GM12878 (cell line): ENCODE measurements around the gene TNKS2. TPM values are rescaled to one million over a fixed set of nuclear protein-coding genes. Genes with fewer than 3 reads are reported as not detected.

Experiments used
- ATAC-seq: fragments of 200-7000 bp; cut with Tn5 transposase; 3 replicates; pipeline ENCODE4 v1.9.1; 2020; ENCODE audit warnings: mild to moderate bottlenecking, moderate library complexity
- BruUV-seq: library from RNA; stranded (reverse); fragments of 400-500 nt; replicated peaks from 2 replicates; lab custom pipeline; 2021; lab: Mats Ljungman, UMichigan
- CTCF ChIA-PET: fragments of 300-600 bp; sonication (Branson Sonifier 250); formaldehyde crosslinking; extraction: SDS; loops from one replicate; lab custom pipeline; 2021; ENCODE audit warnings: inconsistent platforms; lab: Yijun Ruan, JAX
- POLR2A ChIA-PET: fragments of 350-600 bp; formaldehyde crosslinking; extraction: SDS; loops from one replicate; lab custom pipeline; 2021; ENCODE audit warnings: inconsistent platforms; lab: Charles Lee
- RAD21 ChIA-PET: fragments of 300-600 bp; sonication (Branson Sonifier 250); formaldehyde crosslinking; loops from one replicate; lab custom pipeline; 2023; ENCODE audit warnings: antibody characterized with exemption; ENCODE audit not compliant: unreplicated experiment; lab: Charles Lee
- SMC1A ChIA-PET: fragments of 300-600 bp; sonication (Branson Sonifier 250); formaldehyde crosslinking; loops from one replicate; lab custom pipeline; 2023; ENCODE audit not compliant: unreplicated experiment, uncharacterized antibody; lab: Charles Lee
- DNase-seq: peaks from one replicate; pipeline ENCODE4 v3.0.0-alpha.2; 2011; ENCODE audit warnings: low read depth, low spot score
- FAIRE-seq: peaks from 3 replicates; lab custom pipeline; 2011; peaks lifted over from hg19 to GRCh38; lab: Jason Lieb, UNC
- H2AFZ ChIP-seq: 2 replicates; pipeline ENCODE4 v1.6.0; 2011; ENCODE audit warnings: low read depth, low read length, control low read depth; ENCODE audit not compliant: control insufficient read depth
- H3K27ac ChIP-seq: 2 replicates; pipeline ENCODE4 v1.5.1; 2011; ENCODE audit warnings: control low read depth; ENCODE audit not compliant: control insufficient read depth, insufficient read depth
- H3K27me3 ChIP-seq, 2 experiments: replicated peaks in 1 of 2; 2 replicates each; pipeline versions ENCODE4 v1.6.0 to v1.6.1; 2011; ENCODE audit warnings: low read length in 1 of 2; ENCODE audit not compliant: control insufficient read depth in 2 of 2, insufficient read depth in 2 of 2
- H3K36me3 ChIP-seq, 2 experiments: 2 replicates each; pipeline ENCODE4 v1.5.1; 2011; ENCODE audit warnings: low read length in 1 of 2; ENCODE audit not compliant: control insufficient read depth in 2 of 2, insufficient read depth in 2 of 2
- H3K4me1 ChIP-seq: 2 replicates; pipeline ENCODE4 v1.6.1; 2011; ENCODE audit warnings: mild to moderate bottlenecking, low read length, moderate library complexity, mixed read lengths; ENCODE audit not compliant: control insufficient read depth, insufficient read depth
- H3K4me2 ChIP-seq: 2 replicates; pipeline ENCODE4 v1.6.0; 2011; ENCODE audit warnings: control low read depth; ENCODE audit not compliant: control insufficient read depth, insufficient read depth
- H3K4me3 ChIP-seq: fragments of 200-600 bp; sonication (generic); 2 replicates; pipeline ENCODE4 v1.5.1; 2016
- H3K79me2 ChIP-seq: 2 replicates; pipeline ENCODE4 v1.6.0; 2011; ENCODE audit warnings: low read length; ENCODE audit not compliant: control insufficient read depth, insufficient read depth
- H3K9ac ChIP-seq: 2 replicates; pipeline ENCODE4 v1.8.0; 2011; ENCODE audit warnings: low read length, control low read depth, mixed read lengths; ENCODE audit not compliant: control insufficient read depth, insufficient read depth
- H3K9me3 ChIP-seq: replicated peaks from 3 replicates; pipeline ENCODE4 v1.5.1; 2011; ENCODE audit warnings: mild to moderate bottlenecking, low read length; ENCODE audit not compliant: control insufficient read depth, insufficient read depth
- H4K20me1 ChIP-seq: 2 replicates; pipeline ENCODE4 v1.6.0; 2011; ENCODE audit not compliant: control insufficient read depth, insufficient read depth
- ATF3 ChIP-seq: IDR thresholded peaks from 2 replicates; pipeline ENCODE4 v1.6.1; 2011; ENCODE audit warnings: low read depth, mild to moderate bottlenecking, low read length, moderate library complexity, borderline replicate concordance; ENCODE audit errors: extremely low read depth
- BACH1 ChIP-seq: fragments of 450-650 bp; IDR thresholded peaks from 2 replicates; pipeline ENCODE4 v1.6.1; 2017; ENCODE audit warnings: mild to moderate bottlenecking, borderline replicate concordance
- BMI1 ChIP-seq: fragments of 450-650 bp; IDR thresholded peaks from 2 replicates; pipeline ENCODE4 v1.6.1; 2016; ENCODE audit warnings: mild to moderate bottlenecking, moderate library complexity, borderline replicate concordance
- CEBPB ChIP-seq, 2 experiments: fragments of 150-350 bp in 1 of 2; IDR thresholded peaks; 2 replicates each; pipeline ENCODE4 v1.6.1; 2012 to 2014; ENCODE audit warnings: low read depth in 2 of 2, low read length in 2 of 2, borderline replicate concordance in 1 of 2, inconsistent platforms in 1 of 2
- ESRRA ChIP-seq: IDR thresholded peaks from 2 replicates; pipeline ENCODE4 v1.6.1; 2012; ENCODE audit warnings: mild to moderate bottlenecking, low read length, improper control_type of control experiment
- GATAD2B ChIP-seq: fragments of 450-650 bp; conservative IDR thresholded peaks from 2 replicates; pipeline ENCODE4 v1.6.1; 2017; ENCODE audit warnings: low read depth, mild to moderate bottlenecking, moderate library complexity
- IRF5 ChIP-seq: fragments of 450-650 bp; IDR thresholded peaks from 2 replicates; pipeline ENCODE4 v1.6.1; 2017; ENCODE audit warnings: borderline replicate concordance
- MAX ChIP-seq: IDR thresholded peaks from 2 replicates; pipeline ENCODE4 v1.6.1; 2012; ENCODE audit warnings: low read depth, low read length, improper control_type of control experiment
- MEF2B ChIP-seq: fragments of 450-650 bp; IDR thresholded peaks from 2 replicates; pipeline ENCODE4 v1.6.1; 2018; ENCODE audit warnings: mild to moderate bottlenecking, moderate library complexity; ENCODE audit not compliant: partially characterized antibody, poor library complexity, severe bottlenecking
- MXI1 ChIP-seq: fragments of 150-350 bp; IDR thresholded peaks from 2 replicates; pipeline ENCODE4 v1.6.1; 2011; ENCODE audit warnings: low read depth, mild to moderate bottlenecking, inconsistent platforms, low read length, improper control_type of control experiment
- NR2C1 ChIP-seq: fragments of 450-650 bp; IDR thresholded peaks from 2 replicates; pipeline ENCODE4 v1.6.1; 2017; ENCODE audit warnings: antibody characterized with exemption, mild to moderate bottlenecking, moderate library complexity
- PKNOX1 ChIP-seq: fragments of 450-650 bp; IDR thresholded peaks from 2 replicates; pipeline ENCODE4 v1.6.1; 2016; ENCODE audit warnings: mild to moderate bottlenecking
- RUNX3 ChIP-seq: IDR thresholded peaks from 2 replicates; pipeline ENCODE4 v1.6.1; 2012; ENCODE audit warnings: low read length, inconsistent platforms
- SREBF2 ChIP-seq: IDR thresholded peaks from 2 replicates; pipeline ENCODE4 v1.6.1; 2012; ENCODE audit warnings: mild to moderate bottlenecking, low read length
- TCF3 ChIP-seq: IDR thresholded peaks from 2 replicates; pipeline ENCODE4 v1.6.1; 2012; ENCODE audit warnings: low read depth, mild to moderate bottlenecking, low read length, borderline replicate concordance; ENCODE audit not compliant: insufficient read depth
- ZBED1 ChIP-seq: IDR thresholded peaks from 2 replicates; pipeline ENCODE4 v1.6.1; 2016; ENCODE audit warnings: borderline replicate concordance
- ZBTB33 ChIP-seq: fragments of 450-650 bp; IDR thresholded peaks from 2 replicates; pipeline ENCODE4 v1.6.1; 2017; ENCODE audit warnings: mild to moderate bottlenecking
- ZNF207 ChIP-seq: fragments of 450-650 bp; IDR thresholded peaks from 2 replicates; pipeline ENCODE4 v1.6.1; 2014; ENCODE audit warnings: antibody characterized with exemption, mild to moderate bottlenecking, borderline replicate concordance
- ZSCAN29 ChIP-seq: fragments of 450-650 bp; IDR thresholded peaks from 2 replicates; pipeline ENCODE4 v1.6.1; 2017; ENCODE audit warnings: mild to moderate bottlenecking, moderate library complexity
- WGBS: methylation state at CpG from one replicate; pipeline ENCODE4 v1.1.6; 2016; ENCODE audit warnings: low lambda C conversion rate; ENCODE audit not compliant: insufficient replicate concordance, insufficient coverage; ENCODE audit errors: missing lambda C conversion rate; 5-methylcytosine and 5-hydroxymethylcytosine counted together
- in situ Hi-C: fragments of 300-500 bp; cut with MboI; formaldehyde crosslinking; loops from 9 replicates; pipeline ENCODE4 v1.14.3; 2018; ENCODE audit warnings: mixed read lengths
- intact Hi-C: fragments of 100-400 bp; cut with micrococcal nuclease; formaldehyde crosslinking; loops from one replicate; pipeline ENCODE4 v1.14.2; 2022; ENCODE audit not compliant: unreplicated experiment
- polyA plus RNA-seq, 11 experiments: library from polyadenylated mRNA; depleted of rRNA in 4 of 11; unstranded in 6 of 11; stranded (reverse) in 5 of 11; fragments of >200 nt; fragmentation: Nextera tagmentation in 4 of 11; fragmentation: Illumina TruSeq in 1 of 11; extraction: Ambion mirVana in 4 of 11; extraction: Trizol in 1 of 11; gene quantifications; 1 replicate in 1 of 11; 2 replicates in 10 of 11; pipeline versions ENCODE4 v1.2.1 to v1.2.3, GENCODE V29; 2011 to 2016; ENCODE audit warnings: inconsistent platforms in 2 of 11, missing spikeins in 2 of 11, low read depth in 1 of 11
- total RNA-seq, 4 experiments: library from RNA; depleted of rRNA in 3 of 4; stranded (reverse); fragments of >200 nt in 3 of 4; fragmentation: Illumina TruSeq in 1 of 4; extraction: Trizol in 1 of 4; gene quantifications; 2 replicates each; pipeline versions ENCODE4 v1.2.1 to v1.2.3, GENCODE V29; 2013 to 2021

TNKS2 gene
- total and polyA plus RNA-seq, 10 of the 15 experiments (the other 5 are each of a cell fraction or from before 2014, with no cell fraction given) = 2.9 to 24.2 (median 6.9) TPM

- no peak for ATAC-seq
- no peak overlapping the region for H2AFZ ChIP-seq
- no TSS peak for BruUV-seq
These were observed 93.1 kb downstream of the TNKS2 start for GRCh38 chr10:91891125-91892001.

More at GRCh38 chr10:91891125-91892001, 93.1 kb downstream of the TNKS2 start:
- peaks cover 2 to 11% of the 10 kb centered on the region in 2 experiments; a peak in 3 of 4 replicates for H3K27me3 ChIP-seq
- intact Hi-C loops (no loop called here), in situ Hi-C loops (no loop called here)
- CTCF ChIA-PET = no interaction called here
- DNase-seq = no peak
- H3K4me3 ChIP-seq = no peak overlapping the region
- H4K20me1 ChIP-seq = no peaks in the 10 kb centered on the region
- H3K9ac ChIP-seq = no peak overlapping the region
- H3K27ac ChIP-seq = no peak overlapping the region
- RAD21 ChIA-PET = interaction anchor here (0.5 kb wide), 1 partner anchor 707 kb away, joined by 3 read pairs; no protein-coding TSS in a partner anchor
- no peaks in the 10 kb centered on the region for H3K79me2 ChIP-seq
- POLR2A ChIA-PET = interaction anchor here (0.6 kb wide), 1 partner anchor 19 kb away, joined by 3 read pairs; no protein-coding TSS in a partner anchor
- TF ChIP-seq ZBED1 (no peak), ZBTB33 (no peak), GATAD2B (no peak), BMI1 (no peak), NR2C1 (no peak), MXI1 (no peak), MAX (no peak), BACH1 (no peak), ZSCAN29 (no peak), ATF3 (no peak), PKNOX1 (no peak), RUNX3 (no peak), SREBF2 (no peak), MEF2B (no peak), ESRRA (no peak), ZNF207 (no peak), TCF3 (no peak), CEBPB (IDR thresholded peaks at IDR 0.05; ENCODE audit: borderline replicate concordance in 1 of 2, low read depth in 2 of 2, low read length in 2 of 2) (no peak), IRF5 (no peak)
- SMC1A ChIA-PET = no interaction called here
- WGBS = 29% methylated on average over 1 of the region's 1 CpG
- no peak for FAIRE-seq
- H3K9me3 ChIP-seq = no peaks in the 10 kb centered on the region
- no peak overlapping the region for H3K4me2 ChIP-seq
- H3K4me1 ChIP-seq = peaks cover 4% of the 10 kb centered on the region
- no peaks in the 10 kb centered on the region for H3K36me3 ChIP-seq
